GM12872 (cell line): ENCODE measurements around the gene LRRC10.

ENCODE experiments used
- CTCF ChIP-seq: IDR thresholded peaks from 3 replicates; pipeline ENCODE4 v1.5.1; 2011; ENCODE audit warnings: low read depth, mild to moderate bottlenecking, low read length, moderate library complexity; ENCODE audit not compliant: insufficient read depth

The LRRC10 gene

DNA sequence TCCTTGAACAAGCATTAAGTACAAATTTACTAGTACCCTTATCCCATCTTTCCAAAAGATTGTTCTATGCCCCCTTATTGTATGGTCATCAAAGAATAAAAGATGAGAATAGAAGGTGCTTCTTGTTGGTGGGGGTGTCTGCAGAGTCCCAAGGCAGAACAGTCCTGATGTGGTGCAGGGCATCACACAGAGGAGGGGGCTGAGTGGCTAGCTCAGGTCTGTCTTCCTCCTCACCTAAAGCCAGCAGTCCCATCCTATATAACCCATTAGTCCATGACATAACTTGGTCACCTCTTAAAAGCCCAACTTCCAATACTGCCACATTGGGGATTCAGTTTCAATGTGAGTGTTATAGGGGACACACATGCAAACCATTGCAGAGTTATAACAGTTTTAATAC is 9.9 kb downstream of the LRRC10 start:
- TF ChIP-seq CTCF, result no peak

GRCh38 chr12:69598174-69598753 is 12.4 kb downstream of the LRRC10 start:
- TF ChIP-seq CTCF, result no peak

DNA sequence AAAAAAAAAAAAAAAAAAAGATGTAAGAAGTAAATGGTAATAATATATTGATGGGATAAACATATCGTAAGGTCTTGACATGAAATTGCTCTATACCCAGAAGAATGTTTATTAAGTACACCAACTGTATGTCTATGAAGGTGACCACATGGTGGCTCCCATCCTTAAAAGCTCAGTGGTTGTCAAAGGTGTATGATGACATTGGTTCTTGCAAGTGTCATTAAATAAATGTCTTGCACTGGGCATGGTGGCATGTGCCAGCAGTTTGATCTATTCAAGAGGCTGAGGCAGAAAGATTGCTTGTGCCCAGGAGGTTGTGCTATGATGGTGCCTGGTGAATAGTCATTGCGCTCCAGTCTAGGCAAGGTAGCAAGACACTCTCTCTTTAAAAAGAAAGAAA is 15.0 kb downstream of the LRRC10 start:
- no peak for TF ChIP-seq CTCF

- no peak for TF ChIP-seq CTCF
Observed at GRCh38 chr12:69589082-69589481, 21.6 kb downstream of the LRRC10 start.

DNA sequence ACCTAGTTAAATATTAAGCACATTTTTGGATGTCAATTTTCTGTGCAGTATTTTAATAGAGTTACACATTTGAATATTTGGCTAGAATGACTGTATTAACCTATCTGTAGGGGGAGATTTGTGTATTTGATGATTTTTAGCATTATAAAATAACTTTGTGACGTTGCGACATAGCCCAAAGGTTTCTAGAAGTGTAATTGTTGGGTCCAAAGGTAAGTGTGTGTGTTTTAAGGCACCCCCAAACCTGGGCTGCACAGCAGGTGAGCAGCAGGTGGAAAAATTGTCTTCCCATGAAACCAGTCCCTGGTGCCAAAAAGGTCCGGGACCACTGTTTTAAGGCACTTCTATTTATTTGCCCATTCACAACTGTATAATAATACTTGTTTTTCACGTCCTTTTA is 22.2 kb downstream of the LRRC10 start:
- TF ChIP-seq CTCF, result no peak

- TF ChIP-seq CTCF, result peak; percentile 54
Observed at GRCh38 chr12:69585189-69586062, 25.3 kb downstream of the LRRC10 start, which contains the start of gene CCT2. Gene CCT2 (plus strand): TSS chr12:69585459. CDS start chr12:69585522, 63 bp downstream.

- no peak for TF ChIP-seq CTCF
Observed at GRCh38 chr12:69583203-69583602, 27.5 kb downstream of the LRRC10 start.
